Activated CD8-positive, alpha-beta memory T cell treated with anti-CD3 and anti-CD28 coated beads, Interleukin-2, amount 10 ng/mL, durations not matched to agents 7 days and 5 days (primary cell): Measurements from ENCODE around the gene ICAM2. TPM values are rescaled to one million over a fixed set of nuclear protein-coding genes. Genes with fewer than 3 reads are reported as not detected.

Experiments
- ATAC-seq: fragments of 150-1000 bp; cut with Tn5 transposase; one replicate; pipeline ENCODE4 v1.10.0; 2021; ENCODE audit warnings: moderate library complexity
- CTCF ChIA-PET: fragments of 350-600 bp; sonication (Branson Sonifier 250); formaldehyde crosslinking; loops from one replicate; lab custom pipeline; 2021; ENCODE audit warnings: antibody characterized with exemption; lab: Charles Lee
- DNase-seq: peaks from one replicate; pipeline ENCODE4 v3.0.0-alpha.2; 2020
- H3K27ac Mint-ChIP-seq: one replicate; pipeline ENCODE4 v1.8.0; 2021; ENCODE audit warnings: mild to moderate bottlenecking, mixed read lengths
- H3K27me3 Mint-ChIP-seq: one replicate; pipeline ENCODE4 v1.8.0; 2021; ENCODE audit warnings: mixed read lengths
- H3K36me3 Mint-ChIP-seq: one replicate; pipeline ENCODE4 v1.8.0; 2021; ENCODE audit warnings: mild to moderate bottlenecking, mixed read lengths
- H3K4me1 Mint-ChIP-seq: one replicate; pipeline ENCODE4 v1.8.0; 2021; ENCODE audit warnings: mixed read lengths
- H3K4me3 Mint-ChIP-seq: one replicate; pipeline ENCODE4 v1.8.0; 2021; ENCODE audit warnings: mild to moderate bottlenecking, moderate library complexity, mixed read lengths
- H3K9me3 Mint-ChIP-seq: one replicate; pipeline ENCODE4 v1.8.0; 2022; ENCODE audit warnings: low read depth, mixed read lengths
- total RNA-seq, 2 experiments: library from RNA; stranded (reverse); gene quantifications; one replicate each; pipeline ENCODE4 v1.2.3, GENCODE V29; 2021

ICAM2 gene
- total RNA-seq, 2 experiments from 2014 or later: 39.0 to 40.6 TPM

DNA sequence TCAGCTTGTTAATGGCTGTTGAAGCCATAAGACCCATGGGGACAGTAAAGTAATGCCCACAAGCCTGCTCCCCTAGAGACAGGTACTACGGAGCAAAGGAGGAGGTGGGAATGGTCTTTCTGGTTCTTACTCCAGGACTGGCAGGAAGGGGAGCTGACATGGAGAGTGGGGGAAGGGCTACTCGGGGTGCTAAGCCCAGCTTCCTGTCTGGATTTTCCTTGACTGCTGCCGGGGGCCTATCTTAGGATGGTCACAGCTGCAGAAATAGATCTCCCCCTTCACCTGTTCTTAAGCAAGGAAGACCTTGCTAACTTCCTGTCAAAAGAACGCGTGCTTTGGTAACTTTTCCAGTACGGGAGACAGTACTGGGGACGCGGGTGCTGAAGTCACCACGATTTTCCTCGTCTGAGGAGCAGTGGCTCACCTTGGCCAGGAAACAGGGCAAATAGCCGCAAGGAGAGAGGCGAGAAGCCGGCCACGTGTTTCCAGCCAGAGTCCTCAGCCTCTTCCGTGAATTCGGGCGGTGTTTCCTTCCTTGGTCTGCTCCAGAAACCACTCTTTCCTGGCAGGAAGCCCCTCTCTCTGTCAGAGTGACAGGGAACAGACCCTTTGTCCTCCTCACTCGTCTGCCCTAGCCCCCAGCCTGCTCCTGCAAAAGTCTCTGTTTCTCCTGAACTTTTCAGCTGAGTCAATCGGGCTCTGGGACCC, 22.9 kb downstream of the ICAM2 start:
- H3K4me1 Mint-ChIP-seq: peaks cover 36% of the 10 kb centered on the region
- H3K36me3 Mint-ChIP-seq: peaks cover 1% of the 10 kb centered on the region
- CTCF ChIA-PET: interaction anchor here (1.0 to 10.7 kb wide), 7 partner anchors 15 to 136 kb away, joined by 3 to 126 read pairs (median 8); partner anchors contain the start of genes GH1 and ICAM2
- DNase-seq (no peak), ATAC-seq (no peak)
- no peaks in the 10 kb centered on the region for H3K9me3 Mint-ChIP-seq
- H3K27me3 Mint-ChIP-seq: peaks cover 6% of the 10 kb centered on the region
- peak overlapping the region; percentile 33 for H3K27ac Mint-ChIP-seq
- peak overlapping the region; percentile 87 for H3K4me3 Mint-ChIP-seq

DNA sequence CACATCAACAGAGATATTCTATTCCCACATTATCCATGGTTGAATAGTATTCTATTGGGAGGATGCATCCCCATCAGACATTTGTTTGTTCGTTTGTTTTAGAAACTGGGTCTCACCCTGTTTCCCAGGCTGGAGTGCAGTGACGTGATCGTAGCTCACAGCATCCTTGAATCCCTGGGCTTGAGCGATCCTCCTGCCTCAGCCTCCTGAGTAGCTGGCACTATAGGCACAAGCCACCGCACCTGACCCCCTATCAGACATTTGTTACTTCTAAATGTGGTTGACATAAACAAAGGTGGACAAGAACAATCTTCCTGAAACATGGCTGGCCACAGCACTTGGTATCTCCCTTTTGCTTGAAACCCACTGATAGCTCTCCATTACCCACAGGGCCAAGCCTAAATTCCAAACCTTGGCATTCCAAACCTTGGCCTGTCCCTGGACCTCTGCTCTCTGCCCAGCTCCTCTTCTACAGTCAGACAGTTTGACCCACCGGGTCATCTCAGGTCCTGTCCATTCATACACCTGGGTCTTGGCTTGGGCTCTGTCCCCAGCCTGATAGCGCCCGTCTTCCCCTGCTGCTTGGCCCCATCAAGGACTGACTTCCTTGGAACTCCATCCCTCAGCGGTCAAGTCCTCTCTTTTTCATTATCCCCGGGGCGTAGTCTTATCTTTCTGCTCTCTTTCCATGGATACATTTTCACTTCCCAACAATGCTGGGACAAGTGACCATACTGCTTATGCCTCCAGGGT, 23.8 kb downstream of the ICAM2 start:
- Mint-ChIP-seq H3K9me3 (no peaks in the 10 kb centered on the region), H3K36me3 (peaks cover 1% of the 10 kb centered on the region), H3K27me3 (peaks cover 11% of the 10 kb centered on the region), H3K27ac (no peak overlapping the region), H3K4me1 (peaks cover 43% of the 10 kb centered on the region), H3K4me3 (no peak overlapping the region)
- ATAC-seq (no peak), DNase-seq (no peak)
- CTCF ChIA-PET: interaction anchor here (0.6 to 10.7 kb wide), 4 partner anchors 24 to 136 kb away, joined by 3 to 126 read pairs (median 8); partner anchors contain the start of gene ICAM2

DNA sequence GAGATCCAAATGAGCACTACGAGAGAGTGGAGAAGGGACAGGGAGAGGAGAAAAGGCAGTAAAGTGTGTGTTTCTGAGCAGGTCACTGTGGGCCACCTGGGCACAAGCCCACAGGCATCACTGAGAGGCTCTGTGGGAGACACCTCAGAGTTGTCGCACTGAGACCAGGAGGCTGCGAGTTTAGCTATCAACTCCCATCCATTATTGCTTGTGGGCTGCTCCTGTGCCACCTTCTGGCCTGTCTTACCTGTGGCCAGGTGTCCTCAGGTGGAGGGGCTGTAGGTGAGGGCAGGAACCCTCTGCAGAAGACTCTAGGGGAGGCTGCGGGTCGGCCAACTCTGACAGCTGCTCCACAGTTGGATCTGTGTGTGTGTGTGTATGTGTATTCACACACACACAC, 24.8 kb downstream of the ICAM2 start:
- no peak overlapping the region for H3K27ac Mint-ChIP-seq

GRCh38 chr17:63993368-63993985, 27.0 kb downstream of the ICAM2 start:
- Mint-ChIP-seq H3K9me3 (no peaks in the 10 kb centered on the region), H3K4me3 (no peak overlapping the region), H3K27ac (peak overlapping the region; percentile 66), H3K4me1 (peaks cover 49% of the 10 kb centered on the region), H3K36me3 (peaks cover 1% of the 10 kb centered on the region), H3K27me3 (peaks cover 14% of the 10 kb centered on the region)
- CTCF ChIA-PET: interaction anchor here (0.9 to 10.7 kb wide), 15 partner anchors 8 to 140 kb away, joined by 3 to 126 read pairs (median 5); partner anchors contain the start of genes CD79B, GH1 and ICAM2
- ATAC-seq (peak; percentile 24), DNase-seq (peak; percentile 56)

More for the DNA sequence above, 24.8 kb downstream of the ICAM2 start:
- Mint-ChIP-seq H3K27me3 (peaks cover 14% of the 10 kb centered on the region), H3K4me1 (peaks cover 51% of the 10 kb centered on the region), H3K9me3 (no peaks in the 10 kb centered on the region), H3K36me3 (peaks cover 1% of the 10 kb centered on the region), H3K4me3 (no peak overlapping the region)
- ATAC-seq (no peak), DNase-seq (no peak)
- CTCF ChIA-PET: interaction anchor here (0.9 to 10.7 kb wide), 3 partner anchors 21 to 77 kb away, joined by 3 to 126 read pairs (median 20); partner anchors contain the start of gene GH1

DNA sequence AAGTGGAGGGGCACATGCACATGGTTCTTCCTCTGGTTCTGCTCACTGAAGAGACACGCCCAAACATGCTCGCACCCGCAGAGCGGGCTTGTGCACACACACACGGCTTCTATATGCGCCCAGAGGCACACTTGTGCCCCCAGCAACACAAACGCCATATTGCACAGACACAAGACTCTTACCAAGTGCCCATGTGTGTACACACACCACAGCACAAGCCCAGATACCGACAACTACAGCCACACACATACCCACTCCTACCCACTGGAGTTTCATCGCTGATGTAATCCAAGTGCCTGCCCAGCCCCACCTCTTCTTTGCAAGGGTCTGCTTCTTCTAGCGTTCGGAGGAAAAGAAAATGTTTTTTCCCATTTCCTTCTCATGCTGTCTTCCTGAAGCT, 28.8 kb downstream of the ICAM2 start:
- ATAC-seq (no peak), DNase-seq (no peak)
- Mint-ChIP-seq H3K4me1 (peaks cover 38% of the 10 kb centered on the region), H3K36me3 (peaks cover 1% of the 10 kb centered on the region), H3K4me3 (no peak overlapping the region), H3K27ac (no peak overlapping the region), H3K9me3 (no peaks in the 10 kb centered on the region), H3K27me3 (peaks cover 11% of the 10 kb centered on the region)
- CTCF ChIA-PET: interaction anchor here (0.9 to 10.7 kb wide), 8 partner anchors 12 to 80 kb away, joined by 3 to 126 read pairs (median 7); partner anchors contain the start of gene GH1

DNA sequence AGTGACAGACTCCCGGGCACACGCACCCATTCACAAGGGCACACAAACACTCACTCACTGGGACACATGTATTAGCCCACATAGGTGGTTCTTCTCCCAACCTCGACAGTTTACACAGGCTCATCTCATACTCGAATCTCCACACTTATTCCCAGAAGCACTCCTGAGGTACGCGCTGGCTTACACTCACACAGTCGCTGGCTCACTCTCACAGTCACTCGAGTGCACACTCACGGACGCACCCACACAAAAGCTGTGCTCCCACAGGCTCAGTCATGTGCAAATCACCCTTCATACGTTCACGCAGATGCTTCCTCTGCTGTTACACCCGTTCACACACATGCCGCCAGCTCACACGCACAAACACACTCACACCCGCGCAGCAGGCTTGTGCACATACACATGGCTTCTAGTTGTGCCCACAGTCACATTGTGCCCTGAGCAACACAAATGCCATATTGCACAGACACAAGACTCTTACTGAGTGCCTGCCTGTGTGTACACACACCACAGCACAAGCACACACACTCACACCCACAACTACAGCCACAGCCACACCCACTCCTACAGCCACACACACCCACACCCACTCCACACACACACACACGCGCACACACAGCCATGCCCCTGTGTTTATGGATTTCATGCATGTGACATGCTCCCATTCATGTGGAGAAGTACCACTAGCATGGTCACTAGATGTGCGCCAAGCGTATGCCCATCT, 30.6 kb downstream of the ICAM2 start:
- peaks cover 10% of the 10 kb centered on the region for H3K27me3 Mint-ChIP-seq
- CTCF ChIA-PET: interaction anchor here (0.8 to 10.7 kb wide), 23 partner anchors 14 to 156 kb away, joined by 3 to 126 read pairs (median 6); partner anchors contain the start of genes CD79B, CSHL1, GH1 and ICAM2
- DNase-seq (no peak), ATAC-seq (no peak)
- H3K4me1 Mint-ChIP-seq: peaks cover 51% of the 10 kb centered on the region
- no peak overlapping the region for H3K27ac Mint-ChIP-seq
- no peak overlapping the region for H3K4me3 Mint-ChIP-seq
- H3K36me3 Mint-ChIP-seq: no peaks in the 10 kb centered on the region
- H3K9me3 Mint-ChIP-seq: no peaks in the 10 kb centered on the region

- Mint-ChIP-seq H3K36me3 (no peaks in the 10 kb centered on the region), H3K27ac (peak overlapping the region; percentile 22), H3K4me1 (peaks cover 49% of the 10 kb centered on the region), H3K27me3 (peaks cover 10% of the 10 kb centered on the region), H3K4me3 (no peak overlapping the region), H3K9me3 (no peaks in the 10 kb centered on the region)
- CTCF ChIA-PET: interaction anchor here (2.1 to 4.9 kb wide), 5 partner anchors 32 to 77 kb away, joined by 9 to 43 read pairs (median 17); partner anchors contain the start of genes CD79B, CSHL1, GH1 and ICAM2
- ATAC-seq: no peak
- DNase-seq: no peak
Observed at GRCh38 chr17:63988741-63989621, 31.5 kb downstream of the ICAM2 start.

GRCh38 chr17:63988127-63988478, 32.3 kb downstream of the ICAM2 start:
- Mint-ChIP-seq H3K9me3 (no peaks in the 10 kb centered on the region), H3K4me3 (no peak overlapping the region), H3K27me3 (peaks cover 10% of the 10 kb centered on the region), H3K4me1 (peaks cover 42% of the 10 kb centered on the region), H3K36me3 (no peaks in the 10 kb centered on the region), H3K27ac (no peak overlapping the region)
- CTCF ChIA-PET: interaction anchor here (0.6 to 4.9 kb wide), 4 partner anchors 33 to 69 kb away, joined by 3 to 36 read pairs (median 3); partner anchors contain the start of genes GH1 and ICAM2
- ATAC-seq (no peak), DNase-seq (no peak)

DNA sequence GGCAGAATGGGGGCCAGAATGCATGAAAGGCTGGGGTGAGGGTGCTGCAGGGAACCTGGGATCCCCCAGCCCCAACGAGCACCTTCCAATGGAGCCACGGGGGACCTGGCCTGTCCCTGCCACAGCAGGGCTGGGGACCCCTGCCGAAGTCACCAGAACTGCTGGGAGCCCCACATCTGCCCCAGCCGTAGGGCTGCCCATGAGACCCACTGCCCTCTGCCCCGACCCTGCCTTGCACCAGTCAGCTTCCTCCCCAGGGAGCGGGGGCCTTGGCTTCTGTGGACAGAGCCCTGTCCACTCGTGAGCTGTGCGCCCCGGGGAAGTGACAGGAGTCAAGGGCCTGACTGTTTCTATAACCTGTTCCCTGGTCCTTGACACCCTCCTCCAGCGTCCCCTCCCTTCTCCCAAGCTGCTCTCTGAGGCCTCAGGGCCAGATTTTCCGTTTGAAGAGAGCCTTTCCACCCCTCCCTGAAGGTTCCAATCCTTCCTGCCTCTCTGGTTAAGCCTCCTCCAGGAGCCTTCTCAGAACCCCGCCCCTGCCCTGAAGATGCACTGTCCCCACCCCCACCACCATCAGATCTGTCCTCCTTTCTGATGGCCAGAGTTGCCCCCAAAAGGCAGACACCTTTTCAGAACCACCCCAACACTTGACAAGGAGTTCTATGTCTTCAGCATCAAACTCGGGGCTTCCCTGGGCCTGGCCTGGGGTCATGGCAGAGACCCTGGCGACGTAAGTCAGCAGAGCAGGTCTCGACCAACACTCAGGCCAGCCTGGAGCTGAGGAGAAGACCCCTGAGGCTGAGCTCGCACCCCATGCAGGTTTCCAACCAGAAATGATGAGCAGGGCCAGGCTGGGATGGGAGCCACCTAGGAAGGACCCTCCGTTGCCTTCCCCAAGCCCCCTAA, 33.0 kb downstream of the ICAM2 start:
- peaks cover 2% of the 10 kb centered on the region for H3K36me3 Mint-ChIP-seq
- DNase-seq (no peak), ATAC-seq (no peak)
- H3K4me1 Mint-ChIP-seq: peaks cover 37% of the 10 kb centered on the region
- H3K27ac Mint-ChIP-seq: peak overlapping the region; percentile 11
- CTCF ChIA-PET: interaction anchor here (0.6 to 4.9 kb wide), 7 partner anchors 26 to 83 kb away, joined by 3 to 36 read pairs (median 3); partner anchors contain the start of genes GH1 and ICAM2
- H3K4me3 Mint-ChIP-seq: no peak overlapping the region
- peaks cover 5% of the 10 kb centered on the region for H3K9me3 Mint-ChIP-seq
- peaks cover 8% of the 10 kb centered on the region for H3K27me3 Mint-ChIP-seq

DNA sequence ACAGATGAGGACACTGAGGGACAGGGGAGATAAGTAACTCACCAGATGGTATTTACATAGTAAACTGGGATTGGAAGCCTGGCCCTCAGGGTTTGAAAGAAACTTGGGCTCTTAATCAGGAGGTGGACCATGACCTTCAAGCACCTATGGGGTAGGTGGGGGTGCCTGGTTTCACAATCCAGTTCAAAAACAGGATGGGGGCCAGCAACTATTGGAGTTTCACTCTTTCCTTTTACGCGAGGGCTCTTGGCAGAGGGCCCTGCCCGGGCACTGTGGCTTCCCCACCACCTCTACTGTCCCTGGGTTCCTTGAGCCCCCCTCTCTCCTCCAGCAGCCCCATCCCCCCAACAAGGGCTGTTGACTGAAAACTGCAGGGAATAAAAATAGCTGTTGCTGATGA, 33.6 kb downstream of the ICAM2 start:
- Mint-ChIP-seq H3K36me3 (peaks cover 4% of the 10 kb centered on the region), H3K27me3 (peaks cover 3% of the 10 kb centered on the region), H3K4me3 (no peak overlapping the region), H3K9me3 (peaks cover 9% of the 10 kb centered on the region), H3K27ac (no peak overlapping the region), H3K4me1 (peaks cover 31% of the 10 kb centered on the region)
- DNase-seq (no peak), ATAC-seq (no peak)
- CTCF ChIA-PET: interaction anchor here (0.7 to 4.9 kb wide), 7 partner anchors 25 to 170 kb away, joined by 3 to 36 read pairs (median 4); partner anchors contain the start of genes GH1 and ICAM2
